ENCODE data around the gene NRN1L. TPM values are rescaled to one million over a fixed set of nuclear protein-coding genes. Genes with fewer than 3 reads are reported as not detected.

The NRN1L gene
- total RNA-seq, 2 donors from 2014 or later: 7.0 to 7.3 TPM

DNA sequence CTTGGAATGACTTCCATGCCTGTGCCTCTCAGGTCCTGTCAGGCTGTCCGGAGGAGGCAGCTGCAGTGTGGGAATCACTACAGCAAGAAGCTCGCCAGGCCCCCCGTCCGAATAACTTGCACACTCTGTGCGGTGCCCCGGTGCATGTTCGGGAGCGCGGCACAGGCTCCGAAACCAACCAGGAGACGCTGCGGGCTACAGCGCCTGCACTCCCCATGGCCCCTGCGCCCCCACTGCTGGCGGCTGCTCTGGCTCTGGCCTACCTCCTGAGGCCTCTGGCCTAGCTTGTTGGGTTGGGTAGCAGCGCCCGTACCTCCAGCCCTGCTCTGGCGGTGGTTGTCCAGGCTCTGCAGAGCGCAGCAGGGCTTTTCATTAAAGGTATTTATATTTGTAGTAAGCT, 1.3 kb downstream of the NRN1L start:
- no peaks in the 10 kb centered on the region for H3K9me3 ChIP-seq (ENCODE audit: control insufficient read depth, low read length)
- peaks cover 36% of the 10 kb centered on the region for H3K36me3 ChIP-seq (ENCODE audit: control insufficient read depth, insufficient read depth, low read length)
- Mint-ChIP-seq H3K4me1 (peaks cover 16% of the 10 kb centered on the region), H3K27me3 (ENCODE audit: insufficient read depth) (no peaks in the 10 kb centered on the region), H3K4me3 (peak overlapping the region; percentile 42), H3K36me3 (ENCODE audit: low read depth) (peaks cover 22% of the 10 kb centered on the region), H3K9me3 (no peaks in the 10 kb centered on the region), H3K27ac (peak overlapping the region; percentile 78)
- no peak overlapping the region for H3K4me3 ChIP-seq (ENCODE audit: low read length)
- TF ChIP-seq, protein P1, sequence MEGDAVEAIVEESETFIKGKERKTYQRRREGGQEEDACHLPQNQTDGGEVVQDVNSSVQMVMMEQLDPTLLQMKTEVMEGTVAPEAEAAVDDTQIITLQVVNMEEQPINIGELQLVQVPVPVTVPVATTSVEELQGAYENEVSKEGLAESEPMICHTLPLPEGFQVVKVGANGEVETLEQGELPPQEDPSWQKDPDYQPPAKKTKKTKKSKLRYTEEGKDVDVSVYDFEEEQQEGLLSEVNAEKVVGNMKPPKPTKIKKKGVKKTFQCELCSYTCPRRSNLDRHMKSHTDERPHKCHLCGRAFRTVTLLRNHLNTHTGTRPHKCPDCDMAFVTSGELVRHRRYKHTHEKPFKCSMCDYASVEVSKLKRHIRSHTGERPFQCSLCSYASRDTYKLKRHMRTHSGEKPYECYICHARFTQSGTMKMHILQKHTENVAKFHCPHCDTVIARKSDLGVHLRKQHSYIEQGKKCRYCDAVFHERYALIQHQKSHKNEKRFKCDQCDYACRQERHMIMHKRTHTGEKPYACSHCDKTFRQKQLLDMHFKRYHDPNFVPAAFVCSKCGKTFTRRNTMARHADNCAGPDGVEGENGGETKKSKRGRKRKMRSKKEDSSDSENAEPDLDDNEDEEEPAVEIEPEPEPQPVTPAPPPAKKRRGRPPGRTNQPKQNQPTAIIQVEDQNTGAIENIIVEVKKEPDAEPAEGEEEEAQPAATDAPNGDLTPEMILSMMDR (conservative IDR thresholded peaks at IDR 0.05): no peak
- H3K4me1 ChIP-seq (ENCODE audit: control insufficient read depth, insufficient read depth, low read length): peaks cover 5% of the 10 kb centered on the region
- H3K27me3 ChIP-seq (ENCODE audit: control insufficient read depth, insufficient read depth, low read length, poor library complexity, severe bottlenecking): no peaks in the 10 kb centered on the region
- H3K27ac ChIP-seq (ENCODE audit: low read depth, low read length): no peak overlapping the region
- DNase-seq: no peak
- H3K9ac ChIP-seq (ENCODE audit: extremely low read depth, low read length, poor library complexity, severe bottlenecking): no peak overlapping the region
- 94 to 95% methylated on average over 15 to 19 of the region's 19 CpGs for WGBS, 2 experiments (ENCODE audit: insufficient coverage in 1 of 2, insufficient read length in 1 of 2)

DNA sequence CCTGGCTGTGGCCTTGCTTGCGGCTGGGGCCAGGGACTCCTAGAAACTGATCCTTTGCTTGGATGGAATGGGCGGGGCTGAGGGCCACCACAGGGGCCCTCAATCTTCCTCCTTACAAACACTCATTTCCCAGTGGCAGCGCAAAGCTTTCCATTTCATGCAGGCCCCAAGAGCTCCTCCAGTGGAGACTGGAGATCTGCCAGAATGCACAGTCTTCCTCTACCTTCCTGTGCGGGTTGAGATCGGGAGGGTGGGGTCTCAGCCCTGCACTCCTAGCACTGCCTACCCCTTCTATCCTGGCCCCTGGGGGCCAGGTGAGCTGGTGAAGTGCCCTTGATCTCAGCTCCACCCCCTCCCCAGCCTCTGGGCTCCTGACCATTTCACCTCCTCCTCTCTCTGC, 1.7 kb downstream of the NRN1L start:
- Mint-ChIP-seq H3K4me3 (no peak overlapping the region), H3K4me1 (peaks cover 16% of the 10 kb centered on the region), H3K36me3 (ENCODE audit: low read depth) (peaks cover 20% of the 10 kb centered on the region), H3K27me3 (ENCODE audit: insufficient read depth) (no peaks in the 10 kb centered on the region), H3K27ac (peak overlapping the region; percentile 78), H3K9me3 (no peaks in the 10 kb centered on the region)
- Histone ChIP-seq H3K27ac (ENCODE audit: low read depth, low read length) (no peak overlapping the region), H3K4me1 (ENCODE audit: control insufficient read depth, insufficient read depth, low read length) (peaks cover 5% of the 10 kb centered on the region), H3K4me3 (ENCODE audit: low read length) (no peak overlapping the region), H3K9me3 (ENCODE audit: control insufficient read depth, low read length) (no peaks in the 10 kb centered on the region), H3K9ac (ENCODE audit: extremely low read depth, low read length, poor library complexity, severe bottlenecking) (no peak overlapping the region), H3K36me3 (ENCODE audit: control insufficient read depth, insufficient read depth, low read length) (peaks cover 32% of the 10 kb centered on the region), H3K27me3 (ENCODE audit: control insufficient read depth, insufficient read depth, low read length, poor library complexity, severe bottlenecking) (no peaks in the 10 kb centered on the region)
- 92 to 95% methylated on average over 4 to 5 of the region's 5 CpGs for WGBS, 2 experiments (ENCODE audit: insufficient coverage in 1 of 2, insufficient read length in 1 of 2)
- peak; percentile 68 for DNase-seq
- TF ChIP-seq, protein P1 (conservative IDR thresholded peaks at IDR 0.05): peak; percentile 35

DNA sequence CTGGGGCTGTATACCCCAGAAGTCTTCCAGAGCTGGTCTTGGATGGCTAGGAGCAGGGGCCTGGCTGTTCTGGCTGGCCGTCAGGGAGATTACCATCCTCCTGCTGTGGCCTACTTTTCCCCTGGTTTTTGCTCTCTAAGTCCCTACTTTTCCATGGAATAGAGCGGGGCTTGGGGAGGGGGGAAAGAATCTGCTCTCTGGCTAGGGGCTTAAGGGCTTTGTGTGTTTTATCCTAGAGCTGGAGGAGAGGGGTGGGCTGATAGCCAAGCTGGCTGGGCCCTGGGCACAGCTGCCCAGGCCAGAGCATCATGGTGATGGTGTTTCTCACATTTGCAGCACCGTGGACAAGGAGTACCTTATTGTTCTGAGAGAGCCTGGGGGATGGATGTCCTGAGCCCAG, 3.6 kb downstream of the NRN1L start:
- H3K9ac ChIP-seq (ENCODE audit: extremely low read depth, low read length, poor library complexity, severe bottlenecking): no peak overlapping the region
- no peaks in the 10 kb centered on the region for H3K27me3 ChIP-seq (ENCODE audit: control insufficient read depth, insufficient read depth, low read length, poor library complexity, severe bottlenecking)
- TF ChIP-seq, protein P1 (conservative IDR thresholded peaks at IDR 0.05): no peak
- Mint-ChIP-seq H3K27ac (no peak overlapping the region), H3K27me3 (ENCODE audit: insufficient read depth) (no peaks in the 10 kb centered on the region), H3K4me3 (no peak overlapping the region), H3K9me3 (no peaks in the 10 kb centered on the region), H3K36me3 (ENCODE audit: low read depth) (peaks cover 5% of the 10 kb centered on the region), H3K4me1 (peaks cover 23% of the 10 kb centered on the region)
- H3K9me3 ChIP-seq (ENCODE audit: control insufficient read depth, low read length): no peaks in the 10 kb centered on the region
- H3K4me3 ChIP-seq (ENCODE audit: low read length): no peak overlapping the region
- no peak overlapping the region for H3K27ac ChIP-seq (ENCODE audit: low read depth, low read length)
- peaks cover 5% of the 10 kb centered on the region for H3K4me1 ChIP-seq (ENCODE audit: control insufficient read depth, insufficient read depth, low read length)
- H3K36me3 ChIP-seq (ENCODE audit: control insufficient read depth, insufficient read depth, low read length): peaks cover 13% of the 10 kb centered on the region
- 87% methylated on average over 3 of the region's 3 CpGs; no CpG with 5 or more reads in 1 of the 2 experiments for WGBS, 2 experiments (ENCODE audit: insufficient coverage in 1 of 2, insufficient read length in 1 of 2)
- no peak for DNase-seq

Data from endodermal cell (in vitro differentiated cells).